K562 (cell line): ENCODE measurements around the gene TXNRD2. TPM values are rescaled to one million over a fixed set of nuclear protein-coding genes. Genes with fewer than 3 reads are reported as not detected.

Source experiments
- ADNP ChIP-seq: fragments of 200-800 bp; sonication (Bioruptor generic); IDR thresholded peaks from 2 replicates; pipeline ENCODE4 v1.6.1; 2016; ENCODE audit warnings: missing genetic modification characterization, missing compliant biosample characterization
- BRCA1 ChIP-seq, 2 experiments: fragments of 450-650 bp in 1 of 2; sonication (generic) in 1 of 2; formaldehyde crosslinking in 1 of 2; IDR thresholded peaks; 2 replicates each; pipeline versions ENCODE4 v1.5.0 to v1.6.1; 2017 to 2020; ENCODE audit warnings: mild to moderate bottlenecking in 1 of 2, missing genetic modification reagents in 1 of 2
- CUX1 ChIP-seq: fragments of 200-800 bp; sonication (Bioruptor generic); IDR thresholded peaks from 2 replicates; pipeline ENCODE4 v1.6.1; 2016; ENCODE audit warnings: missing genetic modification characterization, missing compliant biosample characterization
- EGR1 ChIP-seq: fragments of 450-650 bp; conservative IDR thresholded peaks from 2 replicates; pipeline ENCODE4 v1.6.1; 2017; ENCODE audit warnings: mild to moderate bottlenecking
- FOXJ2 ChIP-seq: fragments of 200-800 bp; sonication (Bioruptor generic); IDR thresholded peaks from 2 replicates; pipeline ENCODE4 v1.6.1; 2016; ENCODE audit warnings: missing genetic modification characterization, missing compliant biosample characterization
- GABPB2 ChIP-seq: fragments of 250-450 bp; sonication (Bioruptor Pico); conservative IDR thresholded peaks from 2 replicates; pipeline ENCODE4 v1.5.1; 2021; ENCODE audit warnings: mild to moderate bottlenecking
- GTF2E2 ChIP-seq: fragments of 200-800 bp; sonication (Bioruptor generic); IDR thresholded peaks from 2 replicates; pipeline ENCODE4 v1.6.1; 2016; ENCODE audit warnings: missing genetic modification characterization, missing compliant biosample characterization
- KDM4B ChIP-seq, 2 experiments: fragments of 450-650 bp in 1 of 2; sonication (generic) in 1 of 2; IDR thresholded peaks; 2 replicates each; pipeline ENCODE4 v1.6.1; 2016 to 2017; ENCODE audit warnings: borderline replicate concordance in 2 of 2, antibody characterized with exemption in 1 of 2, low read depth in 1 of 2, mild to moderate bottlenecking in 1 of 2
- MAFG ChIP-seq: fragments of 450-650 bp; conservative IDR thresholded peaks from 2 replicates; pipeline ENCODE4 v1.6.1; 2016; ENCODE audit warnings: missing genetic modification characterization, missing compliant biosample characterization
- MYBL2 ChIP-seq, 2 experiments: fragments of 450-650 bp in 1 of 2; sonication (generic) in 1 of 2; formaldehyde crosslinking in 1 of 2; IDR thresholded peaks; 2 replicates each; pipeline versions ENCODE4 v1.6.1 to v1.8.1; 2017 to 2022; ENCODE audit warnings: borderline replicate concordance in 1 of 2, inconsistent platforms in 1 of 2, low read depth in 1 of 2, mild to moderate bottlenecking in 1 of 2, missing genetic modification reagents in 1 of 2, moderate library complexity in 1 of 2
- NCOA2 ChIP-seq, 2 experiments: fragments of 450-650 bp; IDR thresholded peaks; 2 replicates each; pipeline ENCODE4 v1.6.1; 2018; ENCODE audit warnings: mild to moderate bottlenecking in 2 of 2, moderate library complexity in 1 of 2; ENCODE audit not compliant: partially characterized antibody in 2 of 2
- NFIC ChIP-seq: fragments of 450-650 bp; IDR thresholded peaks from 2 replicates; pipeline ENCODE4 v1.6.1; 2017; ENCODE audit warnings: mild to moderate bottlenecking, inconsistent platforms
- POLR2AphosphoS2 ChIP-seq: IDR thresholded peaks from 2 replicates; pipeline ENCODE4 v1.6.1; 2012; ENCODE audit warnings: low read length, improper control_type of control experiment
- RFX5 ChIP-seq: IDR thresholded peaks from 2 replicates; pipeline ENCODE4 v1.6.1; 2011; ENCODE audit warnings: low read depth, mild to moderate bottlenecking, improper control_type of control experiment, low read length
- SMAD4 ChIP-seq: fragments of 250-450 bp; sonication (Bioruptor Pico); conservative IDR thresholded peaks from 2 replicates; pipeline ENCODE4 v1.8.0; 2021; ENCODE audit warnings: inconsistent platforms, mild to moderate bottlenecking, moderate library complexity
- WHSC1 ChIP-seq: IDR thresholded peaks from one replicate; pipeline ENCODE4 v1.6.1; 2012; ENCODE audit warnings: low read length, control low read depth, inconsistent platforms
- ZC3H11A ChIP-seq: IDR thresholded peaks from 2 replicates; pipeline ENCODE4 v1.6.1; 2012; ENCODE audit warnings: low read depth, low read length, improper control_type of control experiment
- ZNF12 ChIP-seq: sonication (generic); formaldehyde crosslinking; IDR thresholded peaks from 2 replicates; pipeline ENCODE4 v1.4.0; 2020; ENCODE audit warnings: mild to moderate bottlenecking, missing genetic modification reagents
- ZNF224 ChIP-seq: sonication (generic); formaldehyde crosslinking; IDR thresholded peaks from 2 replicates; pipeline ENCODE4 v1.8.0; 2022; ENCODE audit warnings: mild to moderate bottlenecking, missing genetic modification reagents
- ZNF316 ChIP-seq: fragments of 450-650 bp; IDR thresholded peaks from 2 replicates; pipeline ENCODE4 v1.6.1; 2016
- ZNF395 ChIP-seq: fragments of 200-800 bp; sonication (Bioruptor generic); IDR thresholded peaks from 2 replicates; pipeline ENCODE4 v1.6.1; 2017; ENCODE audit warnings: missing genetic modification characterization, missing compliant biosample characterization
- polyA plus RNA-seq, 8 experiments: library from polyadenylated mRNA; depleted of rRNA in 4 of 8; stranded (reverse) in 5 of 8; unstranded in 3 of 8; fragments of >200 nt; fragmentation: Nextera tagmentation in 2 of 8; fragmentation: Illumina TruSeq in 1 of 8; extraction: Ambion mirVana in 2 of 8; extraction: Trizol in 1 of 8; gene quantifications; 2 replicates each; pipeline versions ENCODE4 v1.2.1 to v1.2.3, GENCODE V29; 2011 to 2014; ENCODE audit warnings: inconsistent platforms in 1 of 8, missing spikeins in 1 of 8
- total RNA-seq, 7 experiments: library from RNA; depleted of rRNA in 6 of 7; stranded (reverse); fragments of >200 nt in 6 of 7; fragmentation: Illumina TruSeq in 2 of 7; extraction: Trizol in 2 of 7; gene quantifications; 2 replicates each; pipeline versions ENCODE4 v1.2.1 to v1.2.3, GENCODE V29; 2011 to 2021; ENCODE audit warnings: low replicate concordance in 1 of 7

TXNRD2 gene
- total and polyA plus RNA-seq, 9 of the 15 experiments (the other 6 are each of a cell fraction or from before 2014, with no cell fraction given), result 3.3 to 80.2 (median 49.4) TPM

GRCh38 chr22:19962909-19963806 is 21.5 kb upstream of the TXNRD2 start (continued):
- TF ChIP-seq CUX1 (CRISPR knock-in tag), result no peak
- no peak for TF ChIP-seq ZC3H11A
- no peak for TF ChIP-seq NCOA2 (IDR thresholded peaks at IDR 0.05; ENCODE audit: partially characterized antibody in 2 of 2)
- no peak for TF ChIP-seq RFX5
- TF ChIP-seq SMAD4 (CRISPR knock-in tag), result no peak
- TF ChIP-seq GABPB2, result no peak
- TF ChIP-seq POLR2AphosphoS2, result peak; percentile 9; the same call in 1 of the 2 replicates
- no peak for TF ChIP-seq GTF2E2
- TF ChIP-seq EGR1, result 0 out of 2 replicates have a peak, but pooled peaks have one; percentile 26
- no peak for TF ChIP-seq ADNP (tag)
- TF ChIP-seq BRCA1 (IDR thresholded peaks at IDR 0.05), result no peak
- no peak for TF ChIP-seq BRCA1 (CRISPR knock-in tag; IDR thresholded peaks at IDR 0.05)
- no peak for TF ChIP-seq WHSC1
- TF ChIP-seq KDM4B (IDR thresholded peaks at IDR 0.05; ENCODE audit: borderline replicate concordance in 2 of 2, low read depth in 1 of 2), result no peak
- TF ChIP-seq ZNF316, result no peak
- TF ChIP-seq MAFG, result no peak
- TF ChIP-seq ZNF224, result no peak
- no peak for TF ChIP-seq ZNF12 (CRISPR knock-in tag)
- no peak for TF ChIP-seq MYBL2 (IDR thresholded peaks at IDR 0.05; ENCODE audit: low read depth)
- TF ChIP-seq MYBL2 (CRISPR knock-in tag; IDR thresholded peaks at IDR 0.05; ENCODE audit: borderline replicate concordance), result no peak
- no peak for TF ChIP-seq ZNF395 (CRISPR knock-in tag)
- no peak for TF ChIP-seq NFIC
- no peak for TF ChIP-seq FOXJ2 (tag)
